H1 (cell line): ENCODE measurements around the gene TRIOBP. TPM values are rescaled to one million over a fixed set of nuclear protein-coding genes. Genes with fewer than 3 reads are reported as not detected.
A peak's percentile ranks its signal among the peaks of the same experiment; 100 is the strongest.

Experiments used
- CTCF ChIA-PET: fragments of 300-600 bp; sonication (Branson Sonifier 250); formaldehyde crosslinking; loops from one replicate; lab custom pipeline; 2021; ENCODE audit not compliant: partially characterized antibody; lab: Charles Lee
- POLR2A ChIA-PET: fragments of 300-600 bp; sonication (Branson Sonifier 250); formaldehyde crosslinking; loops from one replicate; lab custom pipeline; 2021; ENCODE audit warnings: inconsistent platforms; ENCODE audit not compliant: partially characterized antibody; lab: Charles Lee
- DNase-seq, 2 experiments: peaks; one replicate each; pipeline versions ENCODE4 v3.0.0 to v3.0.0-alpha.2; 2010 to 2022; ENCODE audit warnings: low spot score in 2 of 2, low read depth in 1 of 2, mixed read lengths in 1 of 2
- FAIRE-seq: peaks from 2 replicates; lab custom pipeline; 2011; peaks lifted over from hg19 to GRCh38; lab: Jason Lieb, UNC
- H2AFZ ChIP-seq: 2 replicates; pipeline ENCODE4 v1.8.1; 2012; ENCODE audit warnings: low read length, inconsistent platforms
- H2AK5ac ChIP-seq: 2 replicates; pipeline ENCODE4 v1.6.1; 2013; ENCODE audit warnings: low read depth, low read length
- H2BK120ac ChIP-seq: replicated peaks from 2 replicates; pipeline ENCODE3; 2013; ENCODE audit warnings: low read depth, low read length, inconsistent platforms
- H2BK12ac ChIP-seq: 2 replicates; pipeline ENCODE4 v1.6.1; 2013; ENCODE audit warnings: low read depth, low read length
- H2BK15ac ChIP-seq: 2 replicates; pipeline ENCODE4 v1.6.1; 2013; ENCODE audit warnings: low read length
- H2BK20ac ChIP-seq: 2 replicates; pipeline ENCODE4 v1.6.1; 2013; ENCODE audit warnings: low read length
- H2BK5ac ChIP-seq: 2 replicates; pipeline ENCODE4 v1.6.1; 2013; ENCODE audit warnings: low read depth, low read length
- H3K14ac ChIP-seq: 2 replicates; pipeline ENCODE4 v1.6.1; 2013; ENCODE audit warnings: inconsistent platforms; ENCODE audit not compliant: insufficient read length
- H3K18ac ChIP-seq: 2 replicates; pipeline ENCODE4 v1.6.1; 2013; ENCODE audit warnings: low read length; ENCODE audit errors: extremely low read depth
- H3K23ac ChIP-seq: 2 replicates; pipeline ENCODE4 v1.6.1; 2013; ENCODE audit warnings: inconsistent platforms; ENCODE audit not compliant: insufficient read length
- H3K23me2 ChIP-seq: 2 replicates; pipeline ENCODE4 v1.6.1; 2013; ENCODE audit warnings: low read depth, low read length
- H3K27ac ChIP-seq: 2 replicates; pipeline ENCODE4 v1.6.1; 2011; ENCODE audit warnings: low read depth, low read length, inconsistent platforms
- H3K27me3 ChIP-seq, 4 experiments: replicated peaks in 1 of 4; 1 replicate in 1 of 4; 2 replicates in 3 of 4; pipeline versions ENCODE4 v1.6.1 to v1.8.1; 2011 to 2013; ENCODE audit warnings: low read length in 3 of 4, mild to moderate bottlenecking in 3 of 4, inconsistent platforms in 2 of 4, mixed read lengths in 2 of 4, moderate library complexity in 1 of 4; ENCODE audit not compliant: control insufficient read depth in 3 of 4, insufficient read depth in 3 of 4; ENCODE audit errors: extremely low read depth in 1 of 4
- H3K36me3 ChIP-seq, 4 experiments: 2 replicates each; pipeline versions ENCODE4 v1.6.1 to v1.8.1; 2011 to 2013; ENCODE audit warnings: mild to moderate bottlenecking in 4 of 4, low read length in 3 of 4, moderate library complexity in 2 of 4, control low read depth in 1 of 4, inconsistent platforms in 1 of 4; ENCODE audit not compliant: insufficient read depth in 4 of 4, control insufficient read depth in 2 of 4
- H3K4ac ChIP-seq: replicated peaks from 2 replicates; pipeline ENCODE3; 2013; ENCODE audit warnings: low read length, low read depth, mixed read lengths, inconsistent platforms; ENCODE audit not compliant: insufficient read length
- H3K4me1 ChIP-seq, 4 experiments: replicated peaks in 1 of 4; 1 replicate in 1 of 4; 2 replicates in 3 of 4; pipeline versions ENCODE4 v1.6.1 to v1.8.1; 2011 to 2013; ENCODE audit warnings: low read length in 3 of 4, inconsistent platforms in 2 of 4, mixed read lengths in 1 of 4; ENCODE audit not compliant: insufficient read depth in 4 of 4, control insufficient read depth in 3 of 4
- H3K4me2 ChIP-seq, 2 experiments: 2 replicates each; pipeline versions ENCODE4 v1.6.1 to v1.8.1; 2011 to 2013; ENCODE audit warnings: low read depth in 2 of 2, low read length in 2 of 2, control low read depth in 1 of 2, inconsistent platforms in 1 of 2, mild to moderate bottlenecking in 1 of 2; ENCODE audit not compliant: insufficient read depth in 1 of 2
- H3K4me3 ChIP-seq, 4 experiments: fragments of 200-600, 300-600 bp in 1 of 4; sonication (generic), shearing (Covaris generic), sonication (Bioruptor Twin) in 1 of 4; 2 replicates each; pipeline versions ENCODE4 v1.5.1 to v1.8.1; 2011 to 2016; ENCODE audit warnings: low read length in 4 of 4, low read depth in 3 of 4, control low read depth in 2 of 4, inconsistent platforms in 2 of 4, mild to moderate bottlenecking in 2 of 4, mixed read lengths in 1 of 4, moderate library complexity in 1 of 4; ENCODE audit not compliant: insufficient read depth in 2 of 4; ENCODE audit errors: extremely low read depth in 1 of 4
- H3K56ac ChIP-seq: replicated peaks from 2 replicates; pipeline ENCODE3; 2013; ENCODE audit warnings: low read depth, mild to moderate bottlenecking, mixed read lengths, low read length, inconsistent platforms; ENCODE audit not compliant: insufficient read length
- H3K79me1 ChIP-seq: 2 replicates; pipeline ENCODE4 v1.6.1; 2013; ENCODE audit warnings: low read depth, low read length, control low read depth
- H3K79me2 ChIP-seq, 2 experiments: 2 replicates each; pipeline versions ENCODE4 v1.6.1 to v1.8.1; 2012 to 2013; ENCODE audit warnings: low read length in 2 of 2, mild to moderate bottlenecking in 2 of 2, inconsistent platforms in 1 of 2; ENCODE audit not compliant: insufficient read depth in 2 of 2, control insufficient read depth in 1 of 2
- H3K9ac ChIP-seq, 4 experiments: replicated peaks in 1 of 4; 1 replicate in 1 of 4; 2 replicates in 3 of 4; pipeline versions ENCODE4 v1.6.1 to v1.8.1; 2011 to 2013; ENCODE audit warnings: low read depth in 3 of 4, low read length in 3 of 4, control low read depth in 2 of 4, mild to moderate bottlenecking in 2 of 4, moderate library complexity in 2 of 4, inconsistent platforms in 1 of 4; ENCODE audit errors: extremely low read depth in 1 of 4
- H3K9me3 ChIP-seq, 2 experiments: 2 replicates each; pipeline versions ENCODE4 v1.6.1 to v1.8.1; 2012 to 2013; ENCODE audit warnings: mild to moderate bottlenecking in 2 of 2, moderate library complexity in 2 of 2, control low read depth in 1 of 2, inconsistent platforms in 1 of 2, low read depth in 1 of 2, low read length in 1 of 2, mixed read lengths in 1 of 2; ENCODE audit not compliant: insufficient read depth in 2 of 2
- H4K20me1 ChIP-seq, 2 experiments: replicated peaks in 1 of 2; 2 replicates each; pipeline versions ENCODE3 to v1.8.1; 2011 to 2013; ENCODE audit warnings: inconsistent platforms in 2 of 2, low read length in 2 of 2, mild to moderate bottlenecking in 1 of 2; ENCODE audit not compliant: insufficient read depth in 2 of 2, control insufficient read depth in 1 of 2
- H4K5ac ChIP-seq: 2 replicates; pipeline ENCODE4 v1.6.1; 2013; ENCODE audit warnings: low read length, low read depth, mixed read lengths, inconsistent platforms; ENCODE audit not compliant: insufficient read length
- H4K8ac ChIP-seq: 2 replicates; pipeline ENCODE4 v1.8.0; 2013; ENCODE audit warnings: mild to moderate bottlenecking, moderate library complexity, low read length, inconsistent platforms; ENCODE audit not compliant: insufficient read depth; ENCODE audit errors: extremely low read depth
- H4K91ac ChIP-seq: replicated peaks from 2 replicates; pipeline ENCODE3; 2013; ENCODE audit warnings: low read length, mixed read lengths, inconsistent platforms; ENCODE audit not compliant: insufficient read length
- CTCF ChIP-seq, 3 experiments: IDR thresholded peaks; 1 replicate in 2 of 3; 2 replicates in 1 of 3; pipeline versions ENCODE4 v1.5.1 to v1.6.1; 2011; ENCODE audit warnings: low read length in 3 of 3, mild to moderate bottlenecking in 3 of 3, inconsistent platforms in 2 of 3, low read depth in 1 of 3, moderate library complexity in 1 of 3; ENCODE audit not compliant: insufficient read depth in 1 of 3; ENCODE audit errors: control extremely low read depth in 1 of 3
- GTF2F1 ChIP-seq: IDR thresholded peaks from 2 replicates; pipeline ENCODE4 v1.6.1; 2012; ENCODE audit warnings: low read depth, low read length, improper control_type of control experiment, borderline replicate concordance
- KDM1A ChIP-seq: fragments of 200-600, 300-600 bp; sonication (generic); IDR thresholded peaks from 2 replicates; pipeline ENCODE4 v1.7.1; 2016; ENCODE audit warnings: mild to moderate bottlenecking, low read length, borderline replicate concordance
- MAFK ChIP-seq: IDR thresholded peaks from 2 replicates; pipeline ENCODE4 v1.6.1; 2012; ENCODE audit warnings: low read depth, mild to moderate bottlenecking, improper control_type of control experiment, low read length
- POU5F1 ChIP-seq: IDR thresholded peaks from 2 replicates; pipeline ENCODE4 v1.6.1; 2011; ENCODE audit warnings: low read depth, mild to moderate bottlenecking, low read length, moderate library complexity
- RAD21 ChIP-seq, 2 experiments: IDR thresholded peaks in 1 of 2; conservative IDR thresholded peaks in 1 of 2; 2 replicates each; pipeline ENCODE4 v1.6.1; 2011; ENCODE audit warnings: low read depth in 2 of 2, low read length in 2 of 2, improper control_type of control experiment in 1 of 2, inconsistent platforms in 1 of 2, mild to moderate bottlenecking in 1 of 2, moderate library complexity in 1 of 2
- RFX5 ChIP-seq: IDR thresholded peaks from 2 replicates; pipeline ENCODE4 v1.6.1; 2011; ENCODE audit warnings: low read depth, low read length, improper control_type of control experiment, borderline replicate concordance
- TCF12 ChIP-seq: IDR thresholded peaks from 2 replicates; pipeline ENCODE4 v1.6.1; 2011; ENCODE audit warnings: low read depth, mild to moderate bottlenecking, low read length
- TEAD4 ChIP-seq: IDR thresholded peaks from 2 replicates; pipeline ENCODE4 v1.6.1; 2012; ENCODE audit warnings: low read depth, low read length, inconsistent platforms, mixed read lengths
- WGBS, 2 experiments: shearing (Covaris generic) in 1 of 2; methylation state at CpG; one replicate each; pipeline versions ENCODE4 v1.1.6 to v1.1.7; 2013 to 2015; ENCODE audit warnings: low lambda C conversion rate in 2 of 2, mixed read lengths in 2 of 2, inconsistent platforms in 1 of 2, low coverage in 1 of 2, missing lambda C conversion rate in 1 of 2; ENCODE audit not compliant: insufficient replicate concordance in 2 of 2, insufficient coverage in 1 of 2, insufficient read length in 1 of 2; ENCODE audit errors: extremely low coverage in 1 of 2, missing lambda C conversion rate in 1 of 2; 5-methylcytosine and 5-hydroxymethylcytosine counted together
- polyA plus RNA-seq, 7 experiments: library from polyadenylated mRNA; depleted of rRNA in 3 of 7; stranded (reverse) in 5 of 7; unstranded in 2 of 7; fragments of >200 nt in 5 of 7; fragments of 200-250 nt in 2 of 7; gene quantifications; 1 replicate in 5 of 7; 2 replicates in 1 of 7; 4 replicates in 1 of 7; pipeline versions ENCODE4 v1.2.1 to v1.2.3, GENCODE V29; 2011 to 2013; ENCODE audit warnings: missing spikeins in 2 of 7, mixed read lengths in 2 of 7
- total RNA-seq: library from RNA; stranded (reverse); fragmentation: NEBNext Ultra II Directional; extraction: Animal tissue kit (Norgen Biotek cat#: 25700); gene quantifications from 2 replicates; pipeline ENCODE4 v1.2.1, GENCODE V29; 2021

Gene TRIOBP
- total and polyA plus RNA-seq, 2 of the 8 experiments (the other 6 are each of a cell fraction or from before 2014, with no cell fraction given): 18.2 to 27.3 TPM

- CTCF ChIA-PET: interaction anchor here (0.7 to 6.3 kb wide), 21 partner anchors 9 to 170 kb away, joined by 3 to 75 read pairs (median 4); no protein-coding TSS in a partner anchor
- H2BK20ac ChIP-seq: no peak overlapping the region
- H3K23me2 ChIP-seq: no peaks in the 10 kb centered on the region
- H3K36me3 ChIP-seq: peaks cover 0 to 19% (median 9%) of the 10 kb centered on the region in 4 experiments; a peak in 5 of 8 replicates
- no peak overlapping the region for H2AFZ ChIP-seq
- H3K56ac ChIP-seq: no peak overlapping the region
- no peak overlapping the region for H3K4me2 ChIP-seq
- no peak overlapping the region for H3K14ac ChIP-seq
- H3K79me1 ChIP-seq: no peaks in the 10 kb centered on the region
- H3K4me3 ChIP-seq: no peak overlapping the region
- POLR2A ChIA-PET: interaction anchor here (0.8 to 3.4 kb wide), 6 partner anchors 8 to 38 kb away, joined by 3 to 12 read pairs (median 6); no protein-coding TSS in a partner anchor
- no peaks in the 10 kb centered on the region; a peak in 2 of 7 replicates for H3K27me3 ChIP-seq
- no peak overlapping the region for H3K9ac ChIP-seq
- peaks cover 0 to 8% of the 10 kb centered on the region in 2 experiments for H4K20me1 ChIP-seq
- H2BK120ac ChIP-seq: no peak overlapping the region
- H2AK5ac ChIP-seq: no peak overlapping the region
- no peak overlapping the region for H2BK12ac ChIP-seq
- no peak overlapping the region for H3K27ac ChIP-seq
- H3K9me3 ChIP-seq: no peaks in the 10 kb centered on the region
- no peak overlapping the region for H4K5ac ChIP-seq
- H3K79me2 ChIP-seq: no peaks in the 10 kb centered on the region
- peak in 1 of 2 experiments; percentile 62 for DNase-seq
- no peaks in the 10 kb centered on the region for H3K4me1 ChIP-seq
- no peak overlapping the region for H3K4ac ChIP-seq
- H3K23ac ChIP-seq: no peak overlapping the region
- H4K8ac ChIP-seq: peak overlapping the region; percentile 16; the same call in 1 of the 2 replicates
- TF ChIP-seq GTF2F1: no peak
- TF ChIP-seq RFX5: no peak
- TF ChIP-seq POU5F1: no peak
- TF ChIP-seq TEAD4: no peak
- TF ChIP-seq CTCF (IDR thresholded peaks at IDR 0.05; ENCODE audit: control extremely low read depth in 1 of 3, insufficient read depth in 1 of 3, low read depth in 1 of 3, low read length in 3 of 3): peak; percentile 41 to 61 (median 56); a peak in 3 of 4 replicates
- TF ChIP-seq MAFK: no peak
- no peak for TF ChIP-seq TCF12
- TF ChIP-seq KDM1A: no peak
- peak; percentile 16 to 40; a peak in 3 of 4 replicates for TF ChIP-seq RAD21 (IDR thresholded peaks at IDR 0.05 in 1 of 2, conservative IDR thresholded peaks at IDR 0.05 in 1 of 2; ENCODE audit: low read depth in 2 of 2, low read length in 2 of 2)
- TF ChIP-seq, all 59 proteins: peak for 2
- H3K18ac ChIP-seq: no peak overlapping the region
- no peak overlapping the region for H2BK15ac ChIP-seq
- FAIRE-seq: no peak
- no peak overlapping the region for H2BK5ac ChIP-seq
- WGBS, 2 experiments: 97% methylated on average over 3 of the region's 3 CpGs; no CpG with 5 or more reads in 1 of the 2 experiments
- no peak overlapping the region for H4K91ac ChIP-seq
Measured at GRCh38 chr22:37768273-37768672, 71.4 kb downstream of the TRIOBP start.
